ENCODE results near the gene SLC52A3.

Gene SLC52A3

DNA sequence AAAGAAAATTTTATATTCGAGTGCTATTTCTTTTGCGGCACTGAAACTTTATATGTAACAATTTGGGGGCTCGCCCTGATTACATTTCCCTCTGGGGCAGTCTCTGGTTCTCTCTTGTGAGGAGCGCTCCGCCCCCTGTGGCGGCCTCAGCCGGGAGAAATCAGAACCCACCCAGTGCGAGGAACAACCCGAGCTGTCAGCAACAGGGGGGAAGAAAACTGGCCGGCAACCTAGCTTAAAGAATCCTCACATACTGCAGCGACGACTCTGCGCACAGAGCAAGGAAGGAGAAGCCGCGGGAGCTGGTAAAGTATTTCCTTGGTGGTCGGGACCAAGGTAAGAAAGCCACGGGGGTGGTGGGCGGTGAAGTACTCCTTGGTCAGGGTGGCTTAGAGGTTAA lies 23.9 kb upstream of the SLC52A3 start:
- H3K36me3 ChIP-seq (ENCODE audit: insufficient read depth, low read length), result no peaks in the 10 kb centered on the region
- peak overlapping the region; percentile 41; the same call in 1 of the 2 replicates for H3K27ac ChIP-seq (ENCODE audit: low read depth, low read length)
- H3K4me3 ChIP-seq (ENCODE audit: low read length), result no peak overlapping the region
- WGBS, result 92% methylated on average over 18 of the region's 18 CpGs
- H3K4me1 ChIP-seq (ENCODE audit: insufficient read depth, low read length), result peaks cover 11% of the 10 kb centered on the region
- no peak overlapping the region for H3K9ac ChIP-seq (ENCODE audit: low read depth, low read length)
- no peaks in the 10 kb centered on the region for H3K27me3 ChIP-seq (ENCODE audit: insufficient read depth, low read length)
- peaks cover 21% of the 10 kb centered on the region for H3K9me3 ChIP-seq (ENCODE audit: insufficient read depth, low read depth, low read length)

GRCh38 chr20:791056-791455 lies 22.8 kb upstream of the SLC52A3 start:
- Histone ChIP-seq H3K9ac (ENCODE audit: low read depth, low read length) (no peak overlapping the region), H3K27me3 (ENCODE audit: insufficient read depth, low read length) (no peaks in the 10 kb centered on the region), H3K36me3 (ENCODE audit: insufficient read depth, low read length) (no peaks in the 10 kb centered on the region), H3K27ac (ENCODE audit: low read depth, low read length) (peak overlapping the region; percentile 97), H3K4me1 (ENCODE audit: insufficient read depth, low read length) (peaks cover 11% of the 10 kb centered on the region), H3K4me3 (ENCODE audit: low read length) (peak overlapping the region; percentile 27; the same call in 1 of the 2 replicates), H3K9me3 (ENCODE audit: insufficient read depth, low read depth, low read length) (peaks cover 21% of the 10 kb centered on the region)
- WGBS, result 30% methylated on average over 2 of the region's 2 CpGs

GRCh38 chr20:787825-788224 lies 19.5 kb upstream of the SLC52A3 start:
- Histone ChIP-seq H3K4me1 (ENCODE audit: insufficient read depth, low read length) (peaks cover 11% of the 10 kb centered on the region), H3K36me3 (ENCODE audit: insufficient read depth, low read length) (no peaks in the 10 kb centered on the region), H3K27ac (ENCODE audit: low read depth, low read length) (no peak overlapping the region), H3K9me3 (ENCODE audit: insufficient read depth, low read depth, low read length) (peaks cover 28% of the 10 kb centered on the region), H3K27me3 (ENCODE audit: insufficient read depth, low read length) (no peaks in the 10 kb centered on the region), H3K9ac (ENCODE audit: low read depth, low read length) (no peak overlapping the region), H3K4me3 (ENCODE audit: low read length) (no peak overlapping the region)
- 64% methylated on average over 1 of the region's 1 CpG for WGBS

DNA sequence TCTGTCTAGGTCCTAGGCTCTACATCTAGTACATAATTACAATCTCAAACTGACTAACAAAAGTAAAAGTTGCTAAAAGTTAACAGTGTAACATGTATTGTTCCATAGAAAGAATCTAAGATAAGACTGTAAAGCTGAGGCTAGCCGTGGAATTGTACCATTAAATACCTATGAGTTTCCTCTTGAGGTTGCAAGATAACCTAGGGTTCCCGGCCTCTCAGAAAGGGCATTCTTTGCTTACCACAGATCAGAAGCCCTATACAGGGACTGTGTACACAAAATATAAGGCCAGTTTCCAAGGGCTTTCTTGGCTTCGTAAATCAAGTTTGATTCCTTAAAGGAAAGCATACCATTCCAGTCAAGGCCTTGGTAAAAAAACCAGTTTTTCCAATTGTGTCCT lies 11.5 kb upstream of the SLC52A3 start:
- H3K36me3 ChIP-seq (ENCODE audit: insufficient read depth, low read length), result no peaks in the 10 kb centered on the region
- no peak overlapping the region for H3K9ac ChIP-seq (ENCODE audit: low read depth, low read length)
- no peak overlapping the region for H3K27ac ChIP-seq (ENCODE audit: low read depth, low read length)
- H3K4me3 ChIP-seq (ENCODE audit: low read length), result no peak overlapping the region
- WGBS, result 97% methylated on average over 3 of the region's 3 CpGs
- no peaks in the 10 kb centered on the region for H3K27me3 ChIP-seq (ENCODE audit: insufficient read depth, low read length)
- peaks cover 17% of the 10 kb centered on the region for H3K4me1 ChIP-seq (ENCODE audit: insufficient read depth, low read length)
- H3K9me3 ChIP-seq (ENCODE audit: insufficient read depth, low read depth, low read length), result peaks cover 9% of the 10 kb centered on the region

GRCh38 chr20:776165-776564 lies 7.9 kb upstream of the SLC52A3 start:
- Histone ChIP-seq H3K9ac (ENCODE audit: low read depth, low read length) (no peak overlapping the region), H3K4me3 (ENCODE audit: low read length) (no peak overlapping the region), H3K27ac (ENCODE audit: low read depth, low read length) (no peak overlapping the region), H3K4me1 (ENCODE audit: insufficient read depth, low read length) (peaks cover 17% of the 10 kb centered on the region), H3K36me3 (ENCODE audit: insufficient read depth, low read length) (no peaks in the 10 kb centered on the region), H3K9me3 (ENCODE audit: insufficient read depth, low read depth, low read length) (no peaks in the 10 kb centered on the region), H3K27me3 (ENCODE audit: insufficient read depth, low read length) (no peaks in the 10 kb centered on the region)
- WGBS, result 98% methylated on average over 2 of the region's 2 CpGs

GRCh38 chr20:775679-776135 lies 7.4 kb upstream of the SLC52A3 start:
- Histone ChIP-seq H3K27ac (ENCODE audit: low read depth, low read length) (no peak overlapping the region; the same call in 1 of the 2 replicates), H3K9ac (ENCODE audit: low read depth, low read length) (peak overlapping the region; percentile 45; the same call in 1 of the 2 replicates), H3K27me3 (ENCODE audit: insufficient read depth, low read length) (no peaks in the 10 kb centered on the region), H3K4me1 (ENCODE audit: insufficient read depth, low read length) (peaks cover 17% of the 10 kb centered on the region), H3K4me3 (ENCODE audit: low read length) (peak overlapping the region; percentile 44), H3K9me3 (ENCODE audit: insufficient read depth, low read depth, low read length) (no peaks in the 10 kb centered on the region), H3K36me3 (ENCODE audit: insufficient read depth, low read length) (no peaks in the 10 kb centered on the region)
- WGBS, result 46% methylated on average over 11 of the region's 11 CpGs

GRCh38 chr20:774660-775057 lies 6.4 kb upstream of the SLC52A3 start:
- Histone ChIP-seq H3K36me3 (ENCODE audit: insufficient read depth, low read length) (no peaks in the 10 kb centered on the region), H3K4me1 (ENCODE audit: insufficient read depth, low read length) (peaks cover 17% of the 10 kb centered on the region), H3K27ac (ENCODE audit: low read depth, low read length) (no peak overlapping the region), H3K9me3 (ENCODE audit: insufficient read depth, low read depth, low read length) (no peaks in the 10 kb centered on the region), H3K27me3 (ENCODE audit: insufficient read depth, low read length) (no peaks in the 10 kb centered on the region), H3K4me3 (ENCODE audit: low read length) (no peak overlapping the region), H3K9ac (ENCODE audit: low read depth, low read length) (no peak overlapping the region)
- 86% methylated on average over 5 of the region's 5 CpGs for WGBS

- Histone ChIP-seq H3K4me3 (ENCODE audit: low read length) (no peak overlapping the region), H3K9me3 (ENCODE audit: insufficient read depth, low read depth, low read length) (no peaks in the 10 kb centered on the region), H3K9ac (ENCODE audit: low read depth, low read length) (no peak overlapping the region), H3K36me3 (ENCODE audit: insufficient read depth, low read length) (no peaks in the 10 kb centered on the region), H3K27me3 (ENCODE audit: insufficient read depth, low read length) (no peaks in the 10 kb centered on the region), H3K4me1 (ENCODE audit: insufficient read depth, low read length) (peaks cover 17% of the 10 kb centered on the region), H3K27ac (ENCODE audit: low read depth, low read length) (no peak overlapping the region)
- WGBS, result 93% methylated on average over 8 of the region's 8 CpGs
These were observed 5.8 kb upstream of the SLC52A3 start for GRCh38 chr20:774016-774659.

GRCh38 chr20:772806-773205 lies 4.5 kb upstream of the SLC52A3 start:
- Histone ChIP-seq H3K27ac (ENCODE audit: low read depth, low read length) (no peak overlapping the region), H3K27me3 (ENCODE audit: insufficient read depth, low read length) (no peaks in the 10 kb centered on the region), H3K4me3 (ENCODE audit: low read length) (no peak overlapping the region), H3K9me3 (ENCODE audit: insufficient read depth, low read depth, low read length) (no peaks in the 10 kb centered on the region), H3K4me1 (ENCODE audit: insufficient read depth, low read length) (peaks cover 14% of the 10 kb centered on the region), H3K36me3 (ENCODE audit: insufficient read depth, low read length) (no peaks in the 10 kb centered on the region), H3K9ac (ENCODE audit: low read depth, low read length) (no peak overlapping the region)
- 89% methylated on average over 8 of the region's 9 CpGs for WGBS

- Histone ChIP-seq H3K27me3 (ENCODE audit: insufficient read depth, low read length) (no peaks in the 10 kb centered on the region), H3K4me3 (ENCODE audit: low read length) (no peak overlapping the region), H3K4me1 (ENCODE audit: insufficient read depth, low read length) (peaks cover 6% of the 10 kb centered on the region; the same call in 1 of the 2 replicates), H3K9ac (ENCODE audit: low read depth, low read length) (no peak overlapping the region), H3K36me3 (ENCODE audit: insufficient read depth, low read length) (no peaks in the 10 kb centered on the region), H3K9me3 (ENCODE audit: insufficient read depth, low read depth, low read length) (no peaks in the 10 kb centered on the region), H3K27ac (ENCODE audit: low read depth, low read length) (no peak overlapping the region)
- 81% methylated on average over 9 of the region's 9 CpGs for WGBS
These were observed 3.6 kb upstream of the SLC52A3 start for GRCh38 chr20:771741-772464.

GRCh38 chr20:770691-771090 lies 2.4 kb upstream of the SLC52A3 start:
- H3K9ac ChIP-seq (ENCODE audit: low read depth, low read length), result no peak overlapping the region
- H3K27me3 ChIP-seq (ENCODE audit: insufficient read depth, low read length), result no peaks in the 10 kb centered on the region
- H3K4me1 ChIP-seq (ENCODE audit: insufficient read depth, low read length), result no peaks in the 10 kb centered on the region
- no peak overlapping the region for H3K4me3 ChIP-seq (ENCODE audit: low read length)
- H3K9me3 ChIP-seq (ENCODE audit: insufficient read depth, low read depth, low read length), result no peaks in the 10 kb centered on the region
- no peaks in the 10 kb centered on the region for H3K36me3 ChIP-seq (ENCODE audit: insufficient read depth, low read length)
- no peak overlapping the region for H3K27ac ChIP-seq (ENCODE audit: low read depth, low read length)
- 99% methylated on average over 2 of the region's 2 CpGs for WGBS

All from HUES64 (cell line).